ENCODE data around the gene GRM2.

GRCh38 chr3:51700403-51700802 is 6.5 kb upstream of the GRM2 start:
- TF ChIP-seq FOXK2 (IDR thresholded peaks at IDR 0.05), result no peak
- no peak for TF ChIP-seq ZNF384 (IDR thresholded peaks at IDR 0.05)
- no peak for TF ChIP-seq SUZ12 (IDR thresholded peaks at IDR 0.05)
- no peak for TF ChIP-seq FOXM1 (IDR thresholded peaks at IDR 0.05; ENCODE audit: borderline replicate concordance)
- no peak for TF ChIP-seq BHLHE40 (IDR thresholded peaks at IDR 0.05; ENCODE audit: borderline replicate concordance)
- TF ChIP-seq LEF1 (IDR thresholded peaks at IDR 0.05; ENCODE audit: borderline replicate concordance), result no peak
- no peak for TF ChIP-seq PKNOX1 (IDR thresholded peaks at IDR 0.05)
- TF ChIP-seq L3MBTL2 (conservative IDR thresholded peaks at IDR 0.05), result no peak
